ENCODE data around the gene MYLK. TPM values are rescaled to one million over a fixed set of nuclear protein-coding genes. Genes with fewer than 3 reads are reported as not detected.
A peak's percentile ranks its signal among the peaks of the same experiment; 100 is the strongest.

Gene MYLK
- total RNA-seq, 1 donor = 807 TPM

GRCh38 chr3:123780656-123781055 lies 103.5 kb downstream of the MYLK start:
- no peak for DNase-seq (ENCODE audit: low read depth)
- H3K4me3 ChIP-seq (ENCODE audit: low read depth, low read length) = no peak overlapping the region
- no peak for TF ChIP-seq CTCF (IDR thresholded peaks at IDR 0.05; ENCODE audit: insufficient read depth, low read depth, low read length)

DNA sequence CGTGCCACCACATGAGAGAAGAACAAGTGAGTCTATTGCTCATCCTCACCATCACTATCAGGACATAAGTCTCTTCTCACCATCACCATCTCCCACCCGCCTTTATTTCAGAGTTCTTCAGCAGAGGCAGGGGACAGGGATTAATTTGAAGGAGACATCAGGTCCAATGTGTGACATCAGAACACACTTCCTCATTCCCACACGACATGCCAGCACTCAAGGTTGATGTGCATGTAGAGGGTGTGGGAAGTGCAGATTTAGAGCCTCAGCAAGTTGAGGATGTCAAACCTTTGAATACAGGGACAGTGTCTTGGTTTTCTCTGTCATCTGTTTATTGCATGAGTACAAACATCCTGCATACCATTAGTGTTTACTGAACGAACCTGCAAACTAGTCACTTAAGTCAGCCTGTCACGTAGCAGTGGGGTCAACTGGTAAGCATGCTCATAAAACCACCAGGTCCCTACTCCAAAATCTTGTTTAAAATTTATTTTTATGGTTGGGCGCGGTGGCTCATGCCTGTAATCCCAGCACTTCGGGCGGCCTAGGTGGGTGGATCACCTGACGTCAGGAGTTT lies 104.4 kb downstream of the MYLK start:
- DNase-seq (ENCODE audit: low read depth) = peak; percentile 65
- no peak for TF ChIP-seq CTCF (IDR thresholded peaks at IDR 0.05; ENCODE audit: insufficient read depth, low read depth, low read length)
- no peak overlapping the region for H3K4me3 ChIP-seq (ENCODE audit: low read depth, low read length)

- no peak for TF ChIP-seq CTCF (IDR thresholded peaks at IDR 0.05; ENCODE audit: insufficient read depth, low read depth, low read length)
- H3K4me3 ChIP-seq (ENCODE audit: low read depth, low read length) = no peak overlapping the region
- DNase-seq (ENCODE audit: low read depth) = no peak
Measured at GRCh38 chr3:123778991-123779622, 105.0 kb downstream of the MYLK start.

GRCh38 chr3:123778525-123778924 lies 105.6 kb downstream of the MYLK start:
- H3K4me3 ChIP-seq (ENCODE audit: low read depth, low read length) = no peak overlapping the region
- no peak for TF ChIP-seq CTCF (IDR thresholded peaks at IDR 0.05; ENCODE audit: insufficient read depth, low read depth, low read length)
- no peak for DNase-seq (ENCODE audit: low read depth)

- H3K4me3 ChIP-seq (ENCODE audit: low read depth, low read length) = no peak overlapping the region
- no peak for DNase-seq (ENCODE audit: low read depth)
Measured at GRCh38 chr3:123776071-123776782, 107.9 kb downstream of the MYLK start.

DNA sequence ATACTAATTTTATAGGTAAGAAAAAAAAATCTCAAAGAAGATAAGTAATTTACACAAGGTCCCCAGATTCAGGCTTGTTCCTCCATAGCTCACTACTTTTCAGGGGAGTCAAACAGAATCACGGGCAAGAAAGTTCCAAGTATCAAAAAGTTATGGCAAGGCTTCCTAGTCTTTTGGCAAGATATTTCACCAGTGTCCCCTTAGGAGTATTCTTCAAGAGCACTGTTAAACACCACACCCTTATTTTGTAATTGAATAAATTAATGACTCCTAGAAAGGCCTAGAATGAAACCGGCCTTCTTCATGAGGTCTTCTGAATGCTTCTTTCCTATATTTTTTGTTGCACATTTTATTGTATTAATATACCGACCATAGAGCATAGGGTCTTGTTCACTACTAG lies 109.7 kb downstream of the MYLK start:
- no peak for DNase-seq (ENCODE audit: low read depth)
- H3K4me3 ChIP-seq (ENCODE audit: low read depth, low read length) = no peak overlapping the region
- TF ChIP-seq CTCF (IDR thresholded peaks at IDR 0.05; ENCODE audit: insufficient read depth, low read depth, low read length) = no peak

More at GRCh38 chr3:123776071-123776782, 107.9 kb downstream of the MYLK start:
- no peak for TF ChIP-seq CTCF (IDR thresholded peaks at IDR 0.05; ENCODE audit: insufficient read depth, low read depth, low read length)
